GM18499 (cell line): ENCODE measurements around the gene TANC1.
A peak's percentile ranks its signal among the peaks of the same experiment; 100 is the strongest.
"Not testable (repeated sequence)": the region's sequence is repeated elsewhere in the genome, so short reads cannot be mapped to it uniquely, and the experiment has no call there.

Experiments
- ATAC-seq: cut with Tn5 transposase; IDR thresholded peaks from one replicate; pipeline ENCODE4 v1.9.1; 2021; ENCODE audit warnings: moderate number of reproducible peaks; ENCODE audit not compliant: insufficient read depth, unreplicated experiment

TANC1 gene

GRCh38 chr2:159078443-159078842, 110.0 kb downstream of the TANC1 start:
- ATAC-seq: no peak

DNA sequence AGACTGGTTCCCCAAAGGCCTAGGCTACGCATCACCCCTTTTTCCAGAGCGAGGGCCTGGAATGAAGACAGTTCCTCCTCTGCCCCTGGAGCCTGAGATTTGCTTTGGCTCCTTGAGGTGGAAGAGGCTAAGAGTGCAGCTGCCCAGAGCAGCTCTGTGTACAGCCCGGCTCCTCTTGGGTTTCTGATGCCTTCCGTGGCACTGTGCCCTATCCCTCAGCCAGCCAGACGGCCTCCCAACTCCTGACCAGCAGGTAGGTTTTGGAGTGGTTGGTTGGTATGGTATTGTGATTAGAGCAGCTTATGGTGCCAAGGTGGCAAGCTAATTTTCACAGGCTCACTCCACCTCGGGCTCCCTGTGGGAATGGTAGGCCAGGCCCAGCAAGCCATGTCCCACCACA, 112.2 kb downstream of the TANC1 start:
- ATAC-seq: no peak

- no peak for ATAC-seq
These were observed 113.7 kb downstream of the TANC1 start for GRCh38 chr2:159082119-159082518.

GRCh38 chr2:159084384-159085370, 116.2 kb downstream of the TANC1 start:
- no peak for ATAC-seq

- ATAC-seq: no peak
These were observed 117.9 kb downstream of the TANC1 start for GRCh38 chr2:159086342-159086741.

DNA sequence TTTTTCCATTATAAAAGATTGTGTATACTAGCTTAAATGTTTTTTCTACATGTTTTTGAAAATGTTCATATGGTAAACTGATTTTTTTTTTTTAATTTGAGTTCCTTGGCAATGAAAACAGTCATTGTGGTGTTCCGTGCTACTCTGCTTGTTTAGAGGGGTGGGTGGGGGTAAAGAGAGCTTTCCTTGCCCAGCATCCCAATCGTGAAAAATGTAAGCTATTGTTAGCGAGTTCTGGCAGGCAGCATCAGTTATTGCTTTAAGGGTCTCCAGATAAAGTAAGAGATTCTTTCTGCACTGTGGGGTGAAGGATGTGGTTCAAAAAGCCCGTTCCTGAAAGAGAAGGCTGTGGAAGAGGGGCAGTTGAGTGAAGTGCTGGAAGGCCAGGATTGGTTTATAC, 118.4 kb downstream of the TANC1 start:
- ATAC-seq: no peak

- ATAC-seq: no peak
These were observed 120.5 kb downstream of the TANC1 start for GRCh38 chr2:159088906-159089305.

DNA sequence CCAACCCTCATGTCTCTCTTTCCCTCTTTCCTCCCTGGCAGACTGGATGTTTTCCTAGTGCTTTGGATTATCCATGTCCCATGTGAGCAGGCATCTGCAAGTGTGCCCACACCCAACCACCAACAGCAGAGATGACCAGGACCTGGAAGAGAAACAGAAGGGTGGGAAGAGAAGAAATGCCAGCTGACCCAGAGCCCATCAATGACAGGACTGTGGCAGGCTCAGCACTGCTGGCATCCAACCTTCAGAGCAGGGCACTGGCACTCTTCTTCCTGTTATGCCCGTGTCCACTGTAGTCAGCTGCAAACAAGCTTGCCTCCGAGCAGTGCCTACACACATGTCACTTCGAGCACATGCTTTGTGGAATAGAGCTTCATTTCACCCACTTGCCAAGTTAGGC, 121.1 kb downstream of the TANC1 start:
- no peak for ATAC-seq

DNA sequence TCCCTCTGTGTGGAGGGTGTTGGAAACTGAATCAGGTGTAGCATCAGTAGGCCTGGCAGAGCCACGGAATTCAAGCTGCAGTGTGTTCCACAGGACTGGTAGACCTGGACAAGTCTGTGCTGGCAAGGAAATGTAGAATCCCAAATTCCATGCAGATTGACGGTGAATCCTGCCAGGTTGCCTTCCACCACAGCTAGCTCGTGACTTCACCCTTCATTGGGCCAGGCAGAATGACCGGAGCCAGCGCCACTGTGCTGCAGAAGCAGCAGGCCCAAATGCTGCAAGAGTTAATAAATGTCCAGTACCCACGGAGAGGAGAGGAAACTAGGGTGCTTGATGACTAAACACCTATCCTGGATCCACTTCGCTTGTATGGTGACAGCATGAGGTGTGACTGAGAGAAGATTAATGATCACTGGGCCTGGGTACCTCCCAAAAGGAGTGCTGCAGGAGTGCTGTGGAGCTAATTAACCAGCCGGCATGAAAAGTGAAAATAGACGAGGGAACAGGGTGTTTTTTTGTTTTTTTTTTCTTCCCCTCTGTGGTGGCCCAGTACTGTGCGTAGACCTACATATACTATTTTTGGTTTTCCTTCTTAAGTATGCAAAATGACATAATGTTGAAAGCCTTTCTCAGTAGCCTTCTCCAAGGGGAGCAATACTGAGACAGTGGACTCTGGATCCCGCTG, 122.2 kb downstream of the TANC1 start:
- ATAC-seq: peak; percentile 52

- no peak for ATAC-seq
These were observed 122.9 kb downstream of the TANC1 start for GRCh38 chr2:159091381-159091780.

DNA sequence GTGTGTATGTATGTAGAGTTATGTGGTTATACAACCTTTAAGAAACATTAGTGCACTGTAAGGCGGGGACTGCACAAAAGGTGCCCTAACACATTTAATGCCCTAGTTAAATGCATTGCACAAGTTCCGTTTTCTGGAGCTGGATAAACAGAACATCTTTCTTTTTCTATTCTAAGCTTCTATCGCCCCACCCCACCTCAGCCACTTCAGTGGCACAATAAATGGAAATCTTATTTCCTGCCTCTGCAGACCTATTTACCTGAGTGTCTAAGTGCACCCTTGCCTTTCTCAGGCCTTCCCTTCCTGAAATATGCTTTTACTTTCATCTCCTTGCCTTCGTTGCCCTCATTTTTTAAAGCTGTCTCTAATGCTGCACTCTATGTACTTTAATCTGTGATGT, 123.5 kb downstream of the TANC1 start:
- no peak for ATAC-seq

DNA sequence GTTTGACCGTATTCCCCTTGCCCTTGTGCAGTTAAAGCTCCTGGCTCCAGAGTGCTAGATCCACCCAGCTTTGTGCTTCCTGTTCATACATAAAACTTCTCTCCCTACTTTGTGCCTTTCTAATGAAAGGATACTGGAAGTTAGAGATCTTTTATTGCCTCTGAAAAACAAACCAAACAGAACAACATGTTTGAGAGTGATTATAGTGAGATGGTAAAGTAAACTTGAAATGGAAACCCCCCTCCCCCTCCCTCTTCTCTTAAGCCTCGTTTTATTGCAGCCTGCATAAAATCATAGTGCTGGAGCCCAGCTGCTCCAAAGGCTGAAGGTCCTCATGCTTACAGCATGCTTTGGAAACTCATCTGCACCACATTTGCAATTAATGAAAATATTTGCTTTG, 125.1 kb downstream of the TANC1 start:
- no peak for ATAC-seq

- no peak for ATAC-seq
These were observed 125.8 kb downstream of the TANC1 start for GRCh38 chr2:159094173-159094737.

GRCh38 chr2:159095813-159096212, 127.4 kb downstream of the TANC1 start:
- no peak for ATAC-seq

DNA sequence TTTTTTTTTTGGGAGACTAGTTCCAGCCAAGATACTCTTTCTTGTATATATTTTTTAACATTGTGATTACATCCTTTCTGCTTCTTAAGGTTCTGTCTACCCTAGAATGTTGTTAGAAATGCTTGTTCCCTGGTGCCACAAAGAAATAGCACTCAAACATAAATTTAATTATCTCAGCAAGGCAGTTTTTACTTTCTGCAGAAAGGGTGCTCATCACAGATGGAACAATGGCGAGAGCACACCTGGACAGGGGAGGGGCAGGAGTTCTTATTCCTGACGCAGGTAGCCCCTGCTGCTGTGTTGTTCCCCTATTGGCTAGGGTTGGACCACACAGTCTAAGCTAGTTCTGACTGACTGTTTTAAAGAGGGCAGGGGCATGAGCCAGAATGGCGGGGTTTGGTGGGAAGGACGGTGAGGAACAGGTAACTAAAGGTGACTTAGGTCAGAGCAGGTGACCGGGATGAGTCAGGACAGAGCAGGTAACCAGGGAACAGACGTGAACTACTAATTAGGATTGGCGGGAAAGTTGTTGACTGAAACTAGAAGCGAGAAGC, 127.9 kb downstream of the TANC1 start:
- not testable (repeated sequence) for ATAC-seq

GRCh38 chr2:159096901-159097300, 128.5 kb downstream of the TANC1 start:
- no peak for ATAC-seq

DNA sequence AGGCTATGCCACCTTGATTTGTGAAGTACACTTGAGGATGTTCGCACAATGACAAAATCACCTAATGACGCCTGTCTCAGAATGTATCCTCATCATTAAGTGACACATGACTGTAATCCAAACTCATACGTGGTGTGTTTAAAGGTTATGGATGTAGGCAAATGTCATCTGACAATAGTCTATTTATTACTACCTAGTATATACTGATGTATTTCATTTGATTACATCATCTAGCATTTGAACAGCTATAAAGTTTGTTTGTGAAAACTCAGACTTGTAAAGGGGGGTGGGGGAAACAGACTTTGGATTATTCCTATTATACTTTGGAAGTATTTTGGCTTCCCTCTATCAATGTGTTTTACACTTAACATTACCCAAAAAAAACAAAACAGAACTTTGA, 129.9 kb downstream of the TANC1 start:
- no peak for ATAC-seq

DNA sequence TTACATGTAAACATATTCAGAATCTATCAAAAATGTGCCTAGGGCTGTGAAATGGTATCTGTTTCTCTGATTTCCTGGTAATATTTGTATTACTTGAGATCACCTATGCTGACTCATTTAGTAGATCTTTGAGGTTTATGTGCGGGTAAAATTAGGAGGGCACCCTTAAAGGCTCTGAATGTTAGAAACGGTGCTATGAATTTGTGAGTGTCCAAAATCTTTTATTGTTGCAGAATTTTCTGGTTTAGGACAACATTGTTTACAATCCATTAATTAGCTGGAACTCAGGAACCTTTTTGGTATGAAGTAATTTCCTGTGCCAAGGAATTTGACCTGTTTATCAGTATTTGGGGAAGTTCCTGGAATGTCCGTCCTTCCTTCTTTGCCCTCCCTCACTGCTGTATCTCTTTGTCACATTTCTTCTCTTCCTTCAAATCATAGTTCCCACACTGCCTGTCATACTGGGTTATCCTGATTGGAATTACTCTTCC, 130.5 kb downstream of the TANC1 start:
- ATAC-seq: no peak

- ATAC-seq: no peak
These were observed 133.5 kb downstream of the TANC1 start for GRCh38 chr2:159101755-159102489.

DNA sequence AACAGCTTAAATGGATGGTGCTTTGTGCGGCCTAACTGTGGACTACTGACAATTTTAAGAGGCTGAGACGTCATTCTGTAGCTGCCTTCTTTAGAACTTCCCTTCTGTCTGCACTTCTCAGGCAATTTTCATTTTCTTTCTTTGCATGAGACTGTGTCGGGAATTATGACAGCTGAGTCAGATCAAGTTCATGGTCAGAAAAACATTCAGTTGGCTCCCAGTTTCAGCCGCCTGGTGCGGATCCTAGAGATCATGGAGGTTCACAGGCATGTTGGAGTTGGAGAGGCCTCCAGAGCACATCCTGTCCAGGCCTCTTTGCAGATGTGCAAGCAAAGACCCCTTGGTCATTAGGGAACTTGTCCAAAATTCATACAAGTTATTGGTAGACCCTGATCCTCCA, 135.0 kb downstream of the TANC1 start:
- no peak for ATAC-seq
